C4-2B (cell line): ENCODE measurements around the gene ERAL1.

Source experiments
- H3K27ac ChIP-seq: fragments of 450-650 bp; 2 replicates; pipeline ENCODE4 v1.5.1; 2017
- CTCF ChIP-seq: fragments of 450-650 bp; conservative IDR thresholded peaks from 2 replicates; pipeline ENCODE4 v1.5.1; 2017; ENCODE audit warnings: mild to moderate bottlenecking
- ZFX ChIP-seq: fragments of 450-650 bp; IDR thresholded peaks from 2 replicates; pipeline ENCODE4 v1.6.1; 2017

The ERAL1 gene

DNA sequence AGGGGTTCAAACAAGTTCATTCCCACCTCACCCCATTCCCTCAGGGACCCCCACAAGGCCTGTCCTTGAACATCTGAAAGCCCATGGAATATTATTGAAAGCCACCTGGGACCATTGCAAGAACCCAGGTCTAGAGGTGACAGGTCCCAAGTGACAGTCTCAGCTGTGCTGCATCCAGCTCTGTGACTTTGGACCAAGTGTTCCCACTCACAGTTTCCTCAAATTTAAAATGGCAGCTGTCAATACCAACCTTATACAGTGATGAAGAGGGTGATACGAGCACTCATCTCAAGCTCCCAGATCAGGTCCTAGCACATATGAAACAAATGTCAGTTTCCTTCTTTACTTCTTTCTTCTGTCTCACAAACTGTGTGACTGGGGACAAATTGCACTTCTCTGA lies 9.1 kb downstream of the ERAL1 start:
- no peak overlapping the region for H3K27ac ChIP-seq

GRCh38 chr17:28864991-28865849 lies 10.4 kb downstream of the ERAL1 start:
- no peak overlapping the region for H3K27ac ChIP-seq
- TF ChIP-seq CTCF = no peak

More for the DNA sequence above, 9.1 kb downstream of the ERAL1 start:
- no peak for TF ChIP-seq ZFX
- no peak for TF ChIP-seq CTCF

- TF ChIP-seq CTCF (no peak), ZFX (no peak)
- peak overlapping the region; percentile 34; the same call in 1 of the 2 replicates for H3K27ac ChIP-seq
Observed at GRCh38 chr17:28865946-28866752, 11.3 kb downstream of the ERAL1 start.

- peak overlapping the region; percentile 34 for H3K27ac ChIP-seq
- no peak for TF ChIP-seq ZFX
- no peak for TF ChIP-seq CTCF
Observed at GRCh38 chr17:28867276-28867675, 12.5 kb downstream of the ERAL1 start.

DNA sequence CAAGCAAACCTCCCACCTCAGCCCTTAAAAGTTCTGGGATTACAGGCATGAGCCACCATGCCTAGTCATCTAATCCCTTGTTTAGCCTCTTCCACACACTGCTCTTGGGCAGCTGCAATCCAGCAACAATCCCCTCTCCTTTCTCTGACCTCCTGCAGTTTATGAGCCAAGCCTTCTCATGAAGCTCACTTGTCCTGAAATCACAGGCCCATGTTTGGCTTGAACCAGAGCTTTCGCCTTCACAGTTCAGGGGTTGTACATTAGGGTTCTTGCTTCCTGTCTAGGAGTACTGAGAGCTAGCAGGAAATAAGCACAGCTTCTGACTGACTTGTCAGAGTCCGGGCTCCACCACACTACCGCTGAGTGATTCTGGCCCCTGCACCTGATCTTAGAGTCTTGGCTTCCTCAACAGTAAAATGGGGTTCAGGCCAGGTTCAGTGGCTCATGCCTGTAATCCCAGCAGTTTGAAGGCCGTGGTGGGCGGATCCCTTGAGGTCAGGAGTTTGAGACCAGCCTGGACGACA lies 16.3 kb downstream of the ERAL1 start:
- TF ChIP-seq ZFX = no peak
- TF ChIP-seq CTCF = no peak
- no peak overlapping the region for H3K27ac ChIP-seq

GRCh38 chr17:28873839-28874238 lies 19.0 kb downstream of the ERAL1 start:
- H3K27ac ChIP-seq = no peak overlapping the region
- TF ChIP-seq ZFX (no peak), CTCF (no peak)

DNA sequence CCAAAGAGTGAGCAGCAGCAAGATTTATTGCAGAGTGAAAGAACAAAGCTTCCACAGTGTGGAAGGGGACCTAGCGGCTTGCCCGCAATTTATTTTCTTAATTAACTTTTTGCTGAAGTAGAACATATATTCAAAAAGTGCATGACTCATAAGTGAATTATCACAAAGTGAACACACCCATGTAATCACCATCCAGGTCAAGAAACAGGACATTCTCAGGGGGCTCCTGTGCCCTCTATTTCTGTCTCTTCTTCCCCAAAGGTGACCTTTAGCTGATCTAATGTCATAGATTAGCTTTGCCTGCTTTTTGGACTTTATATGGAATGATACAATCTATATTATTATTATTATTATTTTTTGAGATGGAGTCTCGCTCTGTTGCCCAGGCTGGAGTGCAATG lies 19.9 kb downstream of the ERAL1 start:
- H3K27ac ChIP-seq = no peak overlapping the region
- TF ChIP-seq ZFX (no peak), CTCF (no peak)
